Peyer's patch (tissue), 4 donors: ENCODE data around the gene TNFAIP8. TPM values are rescaled to one million over a fixed set of nuclear protein-coding genes. Genes with fewer than 3 reads are reported as not detected.

Experiments used
- DNase-seq, 3 donors: peaks; one replicate each; pipeline ENCODE4 v3.0.0-alpha.2; 2017 to 2019
- H3K27ac ChIP-seq, 4 donors: fragments of 200-600 bp; sonication (generic); one replicate each; pipeline ENCODE4 v1.5.1; 2016 to 2019
- H3K27me3 ChIP-seq, 2 donors: fragments of 200-600 bp; sonication (generic); one replicate each; pipeline ENCODE4 v1.5.1; 2019
- H3K36me3 ChIP-seq, 3 donors: fragments of 200-600 bp; sonication (generic); one replicate each; pipeline ENCODE4 v1.5.1; 2016 to 2019
- H3K4me1 ChIP-seq, 4 donors: fragments of 200-600 bp; sonication (generic); one replicate each; pipeline ENCODE4 v1.5.1; 2016 to 2019
- H3K4me3 ChIP-seq, 4 donors: fragments of 200-600 bp; sonication (generic); 1 replicate in 3 of 4; 2 replicates in 1 of 4; pipeline ENCODE4 v1.5.1; 2016 to 2019; ENCODE audit warnings: mild to moderate bottlenecking in 1 of 4
- H3K9me3 ChIP-seq, 4 donors: fragments of 200-600 bp; sonication (generic); one replicate each; pipeline ENCODE4 v1.5.1; 2016 to 2019; ENCODE audit warnings: mild to moderate bottlenecking in 1 of 4
- POLR2A ChIP-seq, 2 donors: fragments of 450-650 bp; IDR thresholded peaks; one replicate each; pipeline ENCODE4 v1.5.1; 2017; ENCODE audit warnings: antibody characterized with exemption in 2 of 2, mild to moderate bottlenecking in 2 of 2, moderate library complexity in 2 of 2
- total RNA-seq, 4 donors: library from RNA; depleted of rRNA; stranded (reverse); fragments of >200 nt; gene quantifications; one replicate each; pipeline ENCODE4 v1.1.0, GENCODE V29; 2016
- TF ChIP-seq, protein P1 (sequence below), 6 experiments: fragments of 450-650 bp in 4 of 6; fragments of 200-600 bp in 2 of 6; sonication (generic) in 1 of 6; IDR thresholded peaks; one replicate each; pipeline ENCODE4 v1.5.1; 2017 to 2019; ENCODE audit warnings: antibody characterized with exemption in 6 of 6, mild to moderate bottlenecking in 3 of 6, moderate library complexity in 1 of 6

The TNFAIP8 gene
- total RNA-seq, 4 donors from 2014 or later: 3.0 to 47.9 (median 10.2) TPM

GRCh38 chr5:119347991-119348390 lies 7.8 kb upstream of the TNFAIP8 start:
- no peaks in the 10 kb centered on the region for H3K27me3 ChIP-seq
- TF ChIP-seq POLR2A (IDR thresholded peaks at IDR 0.05): no peak
- TF ChIP-seq, protein P1, sequence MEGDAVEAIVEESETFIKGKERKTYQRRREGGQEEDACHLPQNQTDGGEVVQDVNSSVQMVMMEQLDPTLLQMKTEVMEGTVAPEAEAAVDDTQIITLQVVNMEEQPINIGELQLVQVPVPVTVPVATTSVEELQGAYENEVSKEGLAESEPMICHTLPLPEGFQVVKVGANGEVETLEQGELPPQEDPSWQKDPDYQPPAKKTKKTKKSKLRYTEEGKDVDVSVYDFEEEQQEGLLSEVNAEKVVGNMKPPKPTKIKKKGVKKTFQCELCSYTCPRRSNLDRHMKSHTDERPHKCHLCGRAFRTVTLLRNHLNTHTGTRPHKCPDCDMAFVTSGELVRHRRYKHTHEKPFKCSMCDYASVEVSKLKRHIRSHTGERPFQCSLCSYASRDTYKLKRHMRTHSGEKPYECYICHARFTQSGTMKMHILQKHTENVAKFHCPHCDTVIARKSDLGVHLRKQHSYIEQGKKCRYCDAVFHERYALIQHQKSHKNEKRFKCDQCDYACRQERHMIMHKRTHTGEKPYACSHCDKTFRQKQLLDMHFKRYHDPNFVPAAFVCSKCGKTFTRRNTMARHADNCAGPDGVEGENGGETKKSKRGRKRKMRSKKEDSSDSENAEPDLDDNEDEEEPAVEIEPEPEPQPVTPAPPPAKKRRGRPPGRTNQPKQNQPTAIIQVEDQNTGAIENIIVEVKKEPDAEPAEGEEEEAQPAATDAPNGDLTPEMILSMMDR (IDR thresholded peaks at IDR 0.05): no peak
- no peak for DNase-seq

GRCh38 chr5:119353213-119353612 lies 2.6 kb upstream of the TNFAIP8 start:
- Histone ChIP-seq H3K9me3 (no peaks in the 10 kb centered on the region), H3K4me1 (peaks cover 0 to 7% (median 0%) of the 10 kb centered on the region in 4 donors), H3K27me3 (no peaks in the 10 kb centered on the region), H3K27ac (peak overlapping the region in 2 of 4 donors; percentile 24 to 89), H3K36me3 (no peaks in the 10 kb centered on the region), H3K4me3 (no peak overlapping the region)
- TF ChIP-seq, protein P1 (IDR thresholded peaks at IDR 0.05): no peak
- TF ChIP-seq POLR2A (IDR thresholded peaks at IDR 0.05): no peak
- no peak for DNase-seq

More at GRCh38 chr5:119347991-119348390, 7.8 kb upstream of the TNFAIP8 start:
- H3K4me3 ChIP-seq: no peak overlapping the region
- no peaks in the 10 kb centered on the region for H3K36me3 ChIP-seq
- no peak overlapping the region for H3K27ac ChIP-seq
- no peaks in the 10 kb centered on the region for H3K9me3 ChIP-seq
- H3K4me1 ChIP-seq: peaks cover 0 to 28% (median 11%) of the 10 kb centered on the region in 4 donors

DNA sequence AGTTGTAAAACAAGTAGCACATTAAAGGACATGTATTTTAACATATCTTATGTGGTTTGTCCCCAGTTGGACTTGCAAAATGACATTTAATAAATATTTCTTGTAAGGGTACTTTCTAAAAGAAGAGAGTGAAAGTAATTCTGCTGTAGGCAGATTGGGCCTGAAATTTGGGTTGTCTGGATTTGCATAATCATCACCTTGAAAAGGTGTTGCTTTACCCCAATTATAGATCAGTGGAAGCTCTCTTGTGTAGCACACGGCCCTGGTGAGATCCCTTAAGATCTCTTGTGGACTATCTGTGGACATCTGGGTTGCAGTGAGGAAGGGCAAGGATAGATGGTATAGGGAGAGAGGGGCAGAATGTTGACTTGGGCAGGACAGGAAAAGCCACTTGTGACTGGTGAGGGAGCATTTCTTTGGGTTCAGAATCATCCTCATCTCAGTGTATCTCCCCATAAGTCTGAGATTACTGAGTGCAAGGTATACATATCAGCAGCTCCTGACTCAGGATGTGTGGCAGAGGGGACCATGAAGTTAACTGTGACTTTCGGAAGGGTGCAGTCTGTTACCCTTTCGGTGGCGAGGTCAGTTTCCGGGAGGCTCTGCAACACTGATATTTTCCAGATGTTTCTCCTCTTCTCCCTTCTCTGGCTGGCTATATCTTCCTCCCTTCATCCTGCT lies 2.0 kb upstream of the TNFAIP8 start:
- Histone ChIP-seq H3K9me3 (no peaks in the 10 kb centered on the region), H3K36me3 (no peaks in the 10 kb centered on the region), H3K27me3 (no peaks in the 10 kb centered on the region), H3K4me3 (no peak overlapping the region), H3K4me1 (peaks cover 0 to 7% (median 0%) of the 10 kb centered on the region in 4 donors), H3K27ac (peak overlapping the region in 2 of 4 donors; percentile 24 to 89)
- peak in 2 of 3 donors; percentile 71 to 73 for DNase-seq
- TF ChIP-seq POLR2A (IDR thresholded peaks at IDR 0.05): no peak
- TF ChIP-seq, protein P1 (IDR thresholded peaks at IDR 0.05): no peak

DNA sequence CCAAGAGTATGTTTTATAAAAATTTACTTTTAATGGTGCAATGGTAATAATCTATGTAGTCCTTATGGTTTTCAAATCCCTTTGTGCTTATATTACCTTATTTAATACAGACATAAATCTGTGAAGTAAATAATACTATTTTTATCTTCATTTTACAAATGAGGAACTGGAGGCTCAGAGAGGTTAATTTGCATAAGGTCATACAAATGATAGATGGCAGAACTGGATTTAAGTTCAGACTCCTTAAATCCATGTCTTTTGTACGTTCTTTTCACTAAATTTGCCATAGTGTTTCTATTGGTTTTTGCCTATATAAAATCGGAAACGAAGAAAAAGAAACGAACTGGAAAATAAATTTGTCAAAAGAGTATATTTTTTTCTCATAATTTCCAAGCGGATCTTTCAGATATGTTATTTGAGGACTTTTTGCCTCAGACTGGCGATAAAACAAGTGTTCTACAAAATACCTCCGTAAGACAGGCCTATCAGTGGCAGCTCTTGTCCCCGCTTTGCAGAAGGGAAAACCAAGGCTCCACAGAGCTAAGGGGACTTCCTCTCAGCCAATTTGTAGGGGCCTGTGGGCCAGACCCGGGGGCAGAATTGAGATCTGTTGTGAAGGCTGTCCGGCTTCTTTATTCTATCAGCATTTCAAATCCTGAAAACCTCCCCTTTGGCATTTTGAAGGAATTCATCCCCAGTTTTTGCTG lies 1.1 kb upstream of the TNFAIP8 start:
- H3K4me3 ChIP-seq: peak overlapping the region in 3 of 4 donors; percentile 51 to 59 (median 55)
- H3K27me3 ChIP-seq: no peaks in the 10 kb centered on the region
- peak overlapping the region in 3 of 4 donors; percentile 68 to 89 (median 71) for H3K27ac ChIP-seq
- no peaks in the 10 kb centered on the region for H3K36me3 ChIP-seq
- no peak for DNase-seq
- peaks cover 0 to 9% (median 0%) of the 10 kb centered on the region in 4 donors for H3K4me1 ChIP-seq
- TF ChIP-seq, protein P1 (IDR thresholded peaks at IDR 0.05): no peak
- TF ChIP-seq POLR2A (IDR thresholded peaks at IDR 0.05): no peak
- no peaks in the 10 kb centered on the region for H3K9me3 ChIP-seq

- Histone ChIP-seq H3K36me3 (no peaks in the 10 kb centered on the region), H3K9me3 (no peaks in the 10 kb centered on the region), H3K27ac (peak overlapping the region in 3 of 4 donors; percentile 68 to 89 (median 71)), H3K4me3 (peak overlapping the region; percentile 51 to 59 (median 57)), H3K4me1 (peaks cover 0 to 14% (median 0%) of the 10 kb centered on the region in 4 donors), H3K27me3 (no peaks in the 10 kb centered on the region)
- TF ChIP-seq POLR2A (IDR thresholded peaks at IDR 0.05): no peak
- TF ChIP-seq, protein P1 (IDR thresholded peaks at IDR 0.05): no peak
- DNase-seq: peak in 2 of 3 donors; percentile 53 to 58
Observed at GRCh38 chr5:119355244-119355638, 578 bp upstream of the TNFAIP8 start.
